AG04450 (cell line): Measurements from ENCODE around the gene CUEDC2. TPM values are rescaled to one million over a fixed set of nuclear protein-coding genes. Genes with fewer than 3 reads are reported as not detected.

Experiments used
- CTCF ChIA-PET: fragments of 300-600, 350-600 bp; formaldehyde crosslinking; extraction: SDS; loops from one replicate; lab custom pipeline; 2022; ENCODE audit warnings: antibody characterized with exemption, inconsistent platforms; lab: Charles Lee
- POLR2A ChIA-PET: fragments of 350-600 bp; formaldehyde crosslinking; extraction: SDS; loops from one replicate; lab custom pipeline; 2021; ENCODE audit warnings: antibody characterized with exemption, inconsistent platforms; lab: Yijun Ruan, JAX
- DNase-seq: peaks from one replicate; pipeline ENCODE4 v3.0.0-alpha.2; 2011; ENCODE audit warnings: low read depth, low spot score
- H3K27ac ChIP-seq: one replicate; pipeline ENCODE4 v1.5.1; 2012; ENCODE audit warnings: low read depth, low read length, control low read depth
- H3K27me3 ChIP-seq: one replicate; pipeline ENCODE4 v1.6.0; 2012; ENCODE audit warnings: low read length; ENCODE audit not compliant: control insufficient read depth, insufficient read depth
- H3K4me3 ChIP-seq: 2 replicates; pipeline ENCODE4 v1.5.1; 2011; ENCODE audit warnings: mild to moderate bottlenecking, low read depth, low read length, control low read depth
- H3K9me3 ChIP-seq: 2 replicates; pipeline ENCODE4 v1.5.1; 2012; ENCODE audit warnings: low read length; ENCODE audit not compliant: control insufficient read depth, insufficient read depth
- polyA plus RNA-seq: library from polyadenylated mRNA; depleted of rRNA; stranded (reverse); fragments of >200 nt; gene quantifications from 2 replicates; pipeline ENCODE4 v1.2.3, GENCODE V29; 2011
- TF ChIP-seq, protein P1 (sequence below): IDR thresholded peaks from 2 replicates; pipeline ENCODE4 v1.5.1; 2011; ENCODE audit warnings: low read depth, low read length, control low read depth, inconsistent platforms

Gene CUEDC2
- polyA plus RNA-seq, 1 experiment = 61.1 TPM

DNA sequence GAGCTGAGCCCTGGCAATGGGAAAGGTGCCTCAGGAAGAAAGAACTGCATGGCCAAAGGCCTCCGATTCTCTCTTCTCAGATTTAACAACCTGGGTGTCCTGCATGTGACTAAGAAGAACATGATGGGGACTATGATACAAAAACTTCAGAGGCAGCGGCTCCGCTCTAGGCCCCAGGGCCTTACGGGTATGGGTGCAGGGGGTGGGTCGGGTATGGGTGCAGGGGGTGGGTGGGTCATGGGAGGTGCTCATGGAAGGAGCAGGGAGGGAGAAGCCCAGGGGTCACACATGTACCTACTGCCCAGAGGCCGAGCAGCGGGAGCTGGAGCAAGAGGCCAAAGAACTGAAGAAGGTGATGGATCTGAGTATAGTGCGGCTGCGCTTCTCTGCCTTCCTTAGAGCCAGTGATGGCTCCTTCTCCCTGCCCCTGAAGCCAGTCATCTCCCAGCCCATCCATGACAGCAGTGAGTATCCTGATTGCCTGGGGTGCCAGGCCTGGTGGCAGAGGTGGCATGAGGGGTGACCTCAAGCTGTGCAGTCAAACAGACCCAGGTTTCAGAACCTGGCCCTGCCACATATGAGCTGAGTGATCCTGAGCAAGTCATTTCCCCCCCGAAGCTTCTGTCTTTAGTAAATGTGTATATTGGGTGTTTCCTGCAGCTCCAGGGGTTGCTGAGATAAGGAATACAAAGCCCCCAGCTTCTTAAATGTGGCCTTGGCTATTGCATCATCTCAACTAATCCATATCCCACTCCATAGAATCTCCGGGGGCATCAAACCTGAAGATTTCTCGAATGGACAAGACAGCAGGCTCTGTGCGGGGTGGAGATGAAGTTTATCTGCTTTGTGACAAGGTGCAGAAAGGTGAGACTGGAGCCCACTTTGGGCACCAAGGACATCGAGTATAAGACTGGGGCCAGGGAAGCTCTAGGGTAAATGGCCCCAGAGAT is 34.9 kb downstream of the CUEDC2 start:
- H3K4me3 ChIP-seq = no peak overlapping the region
- DNase-seq = no peak
- no peaks in the 10 kb centered on the region; the same call in 1 of the 2 replicates for H3K9me3 ChIP-seq
- ChIA-PET POLR2A (interaction anchor here (0.6 kb wide), 1 partner anchor 8 kb away, joined by 6 read pairs; no protein-coding TSS in a partner anchor), CTCF (interaction anchor here (0.5 to 4.2 kb wide), 7 partner anchors 24 to 228 kb away, joined by 3 to 33 read pairs (median 5); partner anchors contain the start of genes ELOVL3 and FBXL15)
- TF ChIP-seq, protein P1, sequence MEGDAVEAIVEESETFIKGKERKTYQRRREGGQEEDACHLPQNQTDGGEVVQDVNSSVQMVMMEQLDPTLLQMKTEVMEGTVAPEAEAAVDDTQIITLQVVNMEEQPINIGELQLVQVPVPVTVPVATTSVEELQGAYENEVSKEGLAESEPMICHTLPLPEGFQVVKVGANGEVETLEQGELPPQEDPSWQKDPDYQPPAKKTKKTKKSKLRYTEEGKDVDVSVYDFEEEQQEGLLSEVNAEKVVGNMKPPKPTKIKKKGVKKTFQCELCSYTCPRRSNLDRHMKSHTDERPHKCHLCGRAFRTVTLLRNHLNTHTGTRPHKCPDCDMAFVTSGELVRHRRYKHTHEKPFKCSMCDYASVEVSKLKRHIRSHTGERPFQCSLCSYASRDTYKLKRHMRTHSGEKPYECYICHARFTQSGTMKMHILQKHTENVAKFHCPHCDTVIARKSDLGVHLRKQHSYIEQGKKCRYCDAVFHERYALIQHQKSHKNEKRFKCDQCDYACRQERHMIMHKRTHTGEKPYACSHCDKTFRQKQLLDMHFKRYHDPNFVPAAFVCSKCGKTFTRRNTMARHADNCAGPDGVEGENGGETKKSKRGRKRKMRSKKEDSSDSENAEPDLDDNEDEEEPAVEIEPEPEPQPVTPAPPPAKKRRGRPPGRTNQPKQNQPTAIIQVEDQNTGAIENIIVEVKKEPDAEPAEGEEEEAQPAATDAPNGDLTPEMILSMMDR = no peak
- peak overlapping the region; percentile 11 for H3K27ac ChIP-seq
- no peaks in the 10 kb centered on the region for H3K27me3 ChIP-seq

DNA sequence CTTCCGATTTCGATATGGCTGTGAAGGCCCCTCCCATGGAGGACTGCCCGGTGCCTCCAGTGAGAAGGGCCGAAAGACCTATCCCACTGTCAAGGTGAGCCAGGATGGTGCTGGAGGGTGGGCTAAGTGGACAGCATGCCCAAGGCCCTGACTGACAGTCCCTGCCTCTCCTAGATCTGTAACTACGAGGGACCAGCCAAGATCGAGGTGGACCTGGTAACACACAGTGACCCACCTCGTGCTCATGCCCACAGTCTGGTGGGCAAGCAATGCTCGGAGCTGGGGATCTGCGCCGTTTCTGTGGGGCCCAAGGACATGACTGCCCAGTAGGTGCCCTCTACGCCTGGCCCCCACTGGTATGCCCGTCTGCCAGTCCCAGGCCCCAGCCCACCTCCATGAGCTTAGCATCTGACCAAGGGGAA is 35.6 kb downstream of the CUEDC2 start:
- POLR2A ChIA-PET = interaction anchor here (1.1 kb wide), 1 partner anchor 10 kb away, joined by 3 read pairs; no protein-coding TSS in a partner anchor
- no peak overlapping the region for H3K27ac ChIP-seq

GRCh38 chr10:102396317-102396650 is 36.1 kb downstream of the CUEDC2 start:
- POLR2A ChIA-PET = interaction anchor here (1.1 to 1.7 kb wide), 2 partner anchors 11 kb away, joined by 3 to 4 read pairs; no protein-coding TSS in a partner anchor
- peak overlapping the region; percentile 82 for H3K4me3 ChIP-seq
- H3K9me3 ChIP-seq = no peaks in the 10 kb centered on the region; the same call in 1 of the 2 replicates
- TF ChIP-seq, protein P1 = no peak
- no peak overlapping the region for H3K27ac ChIP-seq
- no peaks in the 10 kb centered on the region for H3K27me3 ChIP-seq
- CTCF ChIA-PET = interaction anchor here (0.8 kb wide), 1 partner anchor 8 kb away, joined by 3 read pairs; no protein-coding TSS in a partner anchor
- DNase-seq = no peak

More for the DNA sequence above, 35.6 kb downstream of the CUEDC2 start:
- CTCF ChIA-PET = interaction anchor here (0.8 kb wide), 1 partner anchor 8 kb away, joined by 3 read pairs; no protein-coding TSS in a partner anchor
- Histone ChIP-seq H3K27me3 (no peaks in the 10 kb centered on the region), H3K9me3 (no peaks in the 10 kb centered on the region; the same call in 1 of the 2 replicates), H3K4me3 (peak overlapping the region; percentile 82)
- TF ChIP-seq, protein P1 = no peak
- DNase-seq = no peak

GRCh38 chr10:102395400-102396316 is 36.7 kb downstream of the CUEDC2 start, which contains the start of gene NFKB2:
Gene NFKB2 (plus strand): TSS chr10:102395705. CDS start chr10:102395960, 255 bp downstream.
- CTCF ChIA-PET = interaction anchor here (0.6 to 3.3 kb wide), 7 partner anchors 8 to 272 kb away, joined by 3 to 15 read pairs (median 3); no protein-coding TSS in a partner anchor
- peak; percentile 61 for DNase-seq

More at GRCh38 chr10:102395400-102396316, 36.7 kb downstream of the CUEDC2 start, which contains the start of gene NFKB2:
- Histone ChIP-seq H3K4me3 (peak within 1 kb of the TSS; percentile 82), H3K9me3 (no peaks in the 10 kb centered on the region; the same call in 1 of the 2 replicates), H3K27ac (peak within 1 kb of the TSS; percentile 99), H3K27me3 (no peaks in the 10 kb centered on the region)
- POLR2A ChIA-PET = interaction anchor here (1.1 to 1.7 kb wide), 2 partner anchors 10 to 11 kb away, joined by 3 to 4 read pairs; no protein-coding TSS in a partner anchor
- TF ChIP-seq, protein P1 = no peak
